PFSK-1 (cell line): ENCODE measurements around the gene ZFYVE19.

Experiments used
- FOXP2 ChIP-seq: optimal IDR thresholded peaks from 2 replicates; pipeline ENCODE3; 2011; ENCODE audit warnings: borderline replicate concordance, control low read depth, inconsistent platforms; ENCODE audit not compliant: insufficient read depth; ENCODE audit errors: extremely low read length, extremely low read depth
- POLR2AphosphoS5 ChIP-seq: IDR thresholded peaks from 2 replicates; pipeline ENCODE4 v1.6.1; 2012; ENCODE audit warnings: low read depth, mild to moderate bottlenecking, control low read depth, low read length, moderate library complexity
- REST ChIP-seq, 2 experiments: IDR thresholded peaks; 2 replicates each; pipeline versions ENCODE4 v1.6.1 to v1.8.0; 2011 to 2012; ENCODE audit warnings: low read depth in 2 of 2, low read length in 2 of 2, control low read depth in 1 of 2, inconsistent platforms in 1 of 2, mild to moderate bottlenecking in 1 of 2, moderate library complexity in 1 of 2; ENCODE audit not compliant: insufficient read depth in 1 of 2
- SIN3A ChIP-seq: IDR thresholded peaks from 2 replicates; pipeline ENCODE4 v1.6.1; 2012; ENCODE audit warnings: mild to moderate bottlenecking, low read length, moderate library complexity, borderline replicate concordance; ENCODE audit not compliant: insufficient read depth
- TAF1 ChIP-seq: IDR thresholded peaks from 2 replicates; pipeline ENCODE4 v1.6.1; 2012; ENCODE audit warnings: low read length, control low read depth, borderline replicate concordance; ENCODE audit not compliant: insufficient read depth

The ZFYVE19 gene

GRCh38 chr15:40859206-40859851 is 52.4 kb downstream of the ZFYVE19 start:
- no peak for TF ChIP-seq POLR2AphosphoS5
- no peak for TF ChIP-seq FOXP2
- TF ChIP-seq SIN3A = no peak
- no peak for TF ChIP-seq REST (IDR thresholded peaks at IDR 0.05; ENCODE audit: insufficient read depth in 1 of 2, low read depth in 2 of 2, low read length in 2 of 2)
- no peak for TF ChIP-seq TAF1

GRCh38 chr15:40863660-40864270 is 56.9 kb downstream of the ZFYVE19 start:
- TF ChIP-seq SIN3A = no peak
- no peak for TF ChIP-seq POLR2AphosphoS5
- no peak for TF ChIP-seq TAF1
- no peak for TF ChIP-seq REST (IDR thresholded peaks at IDR 0.05; ENCODE audit: insufficient read depth in 1 of 2, low read depth in 2 of 2, low read length in 2 of 2)
- no peak for TF ChIP-seq FOXP2
